Mucosa of descending colon (tissue), 3 donors: ENCODE measurements around the gene EXT2. TPM values are rescaled to one million over a fixed set of nuclear protein-coding genes. Genes with fewer than 3 reads are reported as not detected.

Experiments
- ATAC-seq: fragments of 200-7000 bp; cut with Tn5 transposase; one replicate; pipeline ENCODE4 v1.9.1; 2020; ENCODE audit warnings: mild to moderate bottlenecking, moderate library complexity
- DNase-seq, 3 donors: peaks; one replicate each; pipeline ENCODE4 v3.0.0-alpha.2; 2020
- H3K36me3 ChIP-seq: fragments of 200-600 bp; one replicate; pipeline ENCODE4 v1.8.0; 2021; ENCODE audit warnings: low read depth, mild to moderate bottlenecking
- H3K4me1 ChIP-seq: fragments of 200-600 bp; one replicate; pipeline ENCODE4 v1.8.0; 2021; ENCODE audit warnings: low read depth, mild to moderate bottlenecking
- H3K4me3 ChIP-seq: fragments of 200-600 bp; one replicate; pipeline ENCODE4 v1.8.0; 2021; ENCODE audit warnings: mild to moderate bottlenecking
- H3K9me3 ChIP-seq: fragments of 200-600 bp; one replicate; pipeline ENCODE4 v1.8.0; 2021; ENCODE audit warnings: mild to moderate bottlenecking
- CTCF ChIP-seq: fragments of 200-600 bp; IDR thresholded peaks from one replicate; pipeline ENCODE4 v1.8.0; 2022; ENCODE audit warnings: antibody characterized with exemption, mild to moderate bottlenecking
- intact Hi-C, 2 donors: fragments of 100-400 bp; cut with DNase I in 1 of 2; cut with micrococcal nuclease in 1 of 2; formaldehyde crosslinking; loops; one replicate each; pipeline versions ENCODE4 v1.11.0 to v1.11.1; 2022; cut with DNase I, micrococcal nuclease
- total RNA-seq, 3 donors: library from RNA; stranded (reverse); fragmentation: NEBNext Ultra II Directional in 2 of 3; extraction: Animal tissue kit (Norgen Biotek cat#: 25700) in 2 of 3; gene quantifications; one replicate each; pipeline versions ENCODE4 v1.2.1 to v1.2.4, GENCODE V29; 2021 to 2023
- donor health status: DM: no; HTN: no; CAD: no; lungs with moderate emphysema.
- donor health status: DM: no; HTN: no; CAD: no.
- donor health status: DM: no; HTN: yes; CAD: no.

Gene EXT2
- total RNA-seq, 3 donors from 2014 or later = 53.3 to 59.7 (median 57.2) TPM

GRCh38 chr11:44235765-44236201, 140.3 kb downstream of the EXT2 start:
- ATAC-seq = no peak
- no peak for DNase-seq
- Histone ChIP-seq H3K4me1 (no peaks in the 10 kb centered on the region), H3K4me3 (no peak overlapping the region), H3K9me3 (no peaks in the 10 kb centered on the region), H3K36me3 (no peaks in the 10 kb centered on the region)
- intact Hi-C loops = no loop called here
- TF ChIP-seq CTCF = no peak

DNA sequence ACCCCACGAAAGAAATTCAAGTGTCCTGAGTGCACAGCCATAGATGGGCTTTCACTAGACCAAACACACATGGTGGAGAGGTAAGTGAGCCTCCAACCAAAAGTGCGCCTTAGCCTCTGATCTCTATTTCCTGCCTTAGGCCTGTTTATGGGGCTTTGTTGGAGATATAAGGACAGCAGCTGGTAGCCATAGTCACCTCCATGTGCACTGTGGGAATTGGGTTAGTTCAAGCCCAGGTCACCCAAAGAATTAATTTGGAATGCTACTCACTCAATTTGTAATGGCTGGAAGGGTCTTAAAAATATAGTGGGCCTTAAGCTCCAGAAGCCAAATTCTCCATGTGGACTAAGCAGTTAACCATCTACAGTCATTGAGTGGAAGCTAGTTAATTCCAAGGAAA, 140.8 kb downstream of the EXT2 start:
- TF ChIP-seq CTCF = no peak
- no peaks in the 10 kb centered on the region for H3K9me3 ChIP-seq
- DNase-seq (no peak), ATAC-seq (no peak)
- no peaks in the 10 kb centered on the region for H3K36me3 ChIP-seq
- intact Hi-C loops = no loop called here
- no peaks in the 10 kb centered on the region for H3K4me1 ChIP-seq
- no peak overlapping the region for H3K4me3 ChIP-seq

DNA sequence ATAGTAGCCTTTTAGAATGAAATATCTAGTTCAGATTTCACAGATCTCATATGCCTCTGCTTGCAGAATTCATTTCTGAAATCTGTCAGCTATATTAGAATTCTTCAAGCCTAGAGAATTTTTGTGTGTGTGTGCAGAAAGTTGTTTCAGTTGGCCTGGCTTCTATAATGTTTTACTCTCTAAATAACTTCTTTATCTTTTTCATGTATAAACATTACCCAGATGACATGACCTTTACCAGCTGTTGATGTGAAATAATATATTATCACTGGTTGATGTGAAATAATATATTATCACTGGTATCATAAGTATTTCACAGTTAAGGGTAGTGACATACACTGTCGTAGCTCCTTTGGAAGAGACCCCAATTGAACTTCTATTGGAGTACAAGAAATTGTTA, 141.7 kb downstream of the EXT2 start:
- Histone ChIP-seq H3K4me3 (no peak overlapping the region), H3K36me3 (no peaks in the 10 kb centered on the region), H3K9me3 (no peaks in the 10 kb centered on the region), H3K4me1 (no peaks in the 10 kb centered on the region)
- TF ChIP-seq CTCF = no peak
- DNase-seq (no peak), ATAC-seq (no peak)
- intact Hi-C loops = no loop called here

GRCh38 chr11:44241851-44242250, 146.4 kb downstream of the EXT2 start:
- DNase-seq (no peak), ATAC-seq (no peak)
- intact Hi-C loops = no loop called here
- no peak for TF ChIP-seq CTCF
- no peaks in the 10 kb centered on the region for H3K36me3 ChIP-seq
- no peak overlapping the region for H3K4me3 ChIP-seq
- H3K4me1 ChIP-seq = no peaks in the 10 kb centered on the region
- no peaks in the 10 kb centered on the region for H3K9me3 ChIP-seq

DNA sequence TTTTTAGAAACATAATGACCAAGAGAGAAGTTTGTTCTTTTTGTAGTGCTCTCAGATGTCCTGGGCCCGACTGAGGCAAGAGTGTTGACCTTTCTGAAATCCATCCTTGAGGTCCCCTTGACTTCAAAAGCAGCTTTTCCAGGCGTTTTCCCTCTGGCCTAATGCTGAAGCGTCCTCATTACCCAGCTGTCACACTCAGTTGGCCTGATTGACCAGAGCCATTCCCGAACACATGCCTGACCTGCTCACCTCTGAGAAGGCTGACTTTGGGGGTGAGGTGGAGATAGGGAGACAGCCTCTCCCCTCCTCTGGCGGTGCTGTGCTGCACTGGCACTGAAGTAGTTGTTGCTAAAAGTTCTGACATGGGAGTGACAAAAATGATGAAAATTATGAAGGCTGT, 147.6 kb downstream of the EXT2 start:
- Histone ChIP-seq H3K36me3 (no peaks in the 10 kb centered on the region), H3K9me3 (no peaks in the 10 kb centered on the region), H3K4me1 (no peaks in the 10 kb centered on the region), H3K4me3 (no peak overlapping the region)
- no peak for TF ChIP-seq CTCF
- ATAC-seq = no peak
- intact Hi-C loops = no loop called here
- no peak for DNase-seq
